GM21786 (cell line): ENCODE measurements around the gene TMEM218.

Source experiments
- ATAC-seq: cut with Tn5 transposase; IDR thresholded peaks from one replicate; pipeline ENCODE4 v1.9.1; 2021; ENCODE audit not compliant: unreplicated experiment

TMEM218 gene

GRCh38 chr11:125111343-125112207 is at the start of gene TMEM218:
TSS of gene TMEM218 (minus strand) at chr11:125111626. CDS start at chr11:125102241, 9,385 bp downstream.
- peak; percentile 98 for ATAC-seq

DNA sequence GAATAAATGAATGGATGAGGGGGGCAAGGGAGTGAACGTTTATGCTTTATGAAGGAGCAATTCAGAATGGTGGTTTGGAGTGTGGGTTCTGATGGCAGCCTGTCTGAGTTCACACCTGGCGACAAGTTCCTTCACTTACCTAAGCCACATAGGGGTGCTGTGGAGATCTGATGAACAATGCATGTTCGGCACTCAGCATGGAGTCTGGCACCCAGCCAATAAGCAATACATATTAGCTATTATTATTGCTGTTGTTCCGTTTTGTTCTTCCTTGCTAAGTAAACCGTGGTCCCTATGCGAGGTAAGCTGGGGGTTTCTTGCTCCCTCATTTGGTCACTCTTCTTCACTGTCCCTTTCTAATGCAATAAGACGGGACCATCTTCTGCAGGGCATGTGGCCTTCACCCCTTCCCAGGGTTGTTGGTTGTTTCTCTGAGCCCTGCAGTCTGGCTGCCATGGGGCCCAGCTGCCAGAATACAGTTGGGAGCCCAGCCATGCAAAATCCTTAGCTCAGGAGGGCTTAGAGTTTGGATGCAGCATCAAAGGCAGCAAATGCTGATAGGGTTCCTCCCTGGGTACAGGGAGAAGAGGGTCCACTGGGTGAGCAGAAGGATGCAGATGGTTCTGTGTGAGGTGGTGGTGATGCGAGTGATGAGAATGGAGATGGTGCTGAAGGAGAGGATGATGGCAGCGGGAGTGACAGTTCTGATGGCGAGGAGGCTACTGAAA is 46.7 kb upstream of the TMEM218 start:
- no peak for ATAC-seq

DNA sequence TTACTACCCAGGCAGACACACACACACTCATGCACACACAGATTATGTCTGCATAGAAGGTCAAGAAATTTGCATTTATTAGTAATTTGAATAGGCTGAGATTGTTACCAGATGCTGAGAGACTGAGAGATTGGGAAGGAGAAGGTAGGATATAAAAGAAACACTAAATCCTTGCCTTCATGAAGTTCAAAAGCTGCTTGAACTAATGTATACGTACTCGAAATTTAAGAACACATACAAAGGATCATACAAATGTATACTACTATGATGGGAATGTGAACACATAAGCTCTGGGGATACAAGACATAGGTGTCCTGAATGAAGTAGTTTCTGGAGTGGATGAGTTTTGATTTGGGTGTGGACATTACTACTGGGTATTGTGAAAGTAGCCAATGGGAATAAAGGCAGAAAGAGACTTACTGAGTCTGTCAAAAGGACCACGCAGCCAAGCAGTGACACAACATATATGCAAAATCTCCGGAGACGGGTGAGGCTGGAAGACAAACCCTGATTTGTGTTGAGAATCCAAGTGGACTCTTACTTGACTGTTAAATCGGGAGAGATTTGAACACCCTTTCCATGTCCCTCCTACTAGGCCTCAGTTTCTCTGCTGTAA is 45.8 kb upstream of the TMEM218 start:
- no peak for ATAC-seq

DNA sequence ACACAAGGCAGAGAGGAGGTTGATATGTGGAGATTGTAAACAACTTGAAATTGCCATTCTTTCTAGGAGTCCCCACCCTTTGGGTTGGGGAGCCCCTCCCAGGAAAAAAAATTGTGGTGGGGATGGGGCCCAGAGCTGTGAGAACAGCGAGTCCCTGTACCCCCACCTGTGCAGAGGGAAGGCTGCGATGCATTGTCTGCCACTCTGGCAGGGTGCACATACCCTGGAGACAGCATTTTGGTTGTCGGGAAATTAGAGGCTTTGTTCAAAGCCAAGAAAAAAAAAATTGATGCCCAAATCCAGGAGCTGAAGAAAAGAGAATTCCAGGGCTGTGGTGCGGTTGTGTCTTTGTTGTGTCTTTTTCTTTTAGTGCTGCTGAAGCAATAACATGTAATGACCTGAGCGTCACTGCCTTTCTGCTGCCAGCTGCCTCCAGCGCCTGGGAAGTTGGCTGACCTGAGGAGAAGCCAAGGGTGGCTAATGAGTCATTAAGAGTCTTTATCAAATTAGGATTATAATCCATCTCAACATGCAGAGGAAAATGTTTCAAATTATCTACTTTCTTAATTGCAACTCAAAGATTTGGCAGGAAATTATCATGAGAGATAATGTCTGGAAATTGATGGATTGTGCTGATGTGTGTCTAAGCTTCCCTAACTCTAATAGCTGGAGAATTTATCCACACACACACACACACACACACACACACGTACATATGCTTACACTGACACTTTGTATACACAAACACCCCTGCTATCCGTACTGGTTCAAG is 45.1 kb upstream of the TMEM218 start:
- ATAC-seq, result no peak

- no peak for ATAC-seq
Measured at GRCh38 chr11:125155767-125156166, 44.3 kb upstream of the TMEM218 start.

GRCh38 chr11:125155100-125155444 is 43.6 kb upstream of the TMEM218 start:
- ATAC-seq, result no peak

DNA sequence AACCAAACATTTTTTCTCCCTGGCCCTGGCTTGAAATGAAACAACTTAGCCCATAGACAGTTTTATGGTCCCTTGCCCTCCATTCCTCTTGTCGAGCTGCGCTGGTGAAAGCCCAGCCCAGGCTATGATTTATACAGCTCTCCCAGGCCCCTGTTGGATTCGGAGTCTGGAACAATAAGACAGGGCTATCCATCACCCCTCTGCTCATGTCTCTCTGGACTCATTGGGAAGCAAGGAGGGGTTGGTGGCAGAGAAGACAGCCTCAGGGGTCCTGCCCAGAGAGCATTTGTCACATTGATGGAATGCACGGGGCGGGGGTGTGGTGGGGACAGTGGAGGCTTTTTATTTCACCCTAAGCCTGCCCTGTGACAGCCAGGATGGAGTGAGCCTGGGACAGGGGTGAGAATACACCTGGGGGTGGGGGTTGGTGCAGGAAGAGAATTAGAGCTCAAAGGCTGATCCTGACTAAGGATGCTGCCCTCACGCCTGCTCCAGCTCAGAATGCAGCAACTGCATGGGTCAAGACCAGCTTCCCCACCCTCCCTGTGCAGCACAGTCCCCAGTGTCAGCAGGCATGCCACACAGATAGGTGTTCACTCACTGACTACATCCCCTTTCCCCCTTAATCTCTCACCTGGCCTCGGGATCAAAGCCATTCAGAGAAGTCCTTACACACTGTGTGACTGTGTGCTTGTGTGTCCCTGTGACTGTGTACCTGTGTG is 43.1 kb upstream of the TMEM218 start:
- ATAC-seq, result no peak

GRCh38 chr11:125153837-125154236 is 42.4 kb upstream of the TMEM218 start:
- no peak for ATAC-seq

GRCh38 chr11:125148743-125149142 is 37.3 kb upstream of the TMEM218 start:
- no peak for ATAC-seq

GRCh38 chr11:125148011-125148410 is 36.6 kb upstream of the TMEM218 start:
- no peak for ATAC-seq

- no peak for ATAC-seq
Measured at GRCh38 chr11:125147280-125147679, 35.9 kb upstream of the TMEM218 start.

GRCh38 chr11:125146232-125146631 is 34.8 kb upstream of the TMEM218 start:
- no peak for ATAC-seq

- ATAC-seq, result peak; percentile 76
Measured at GRCh38 chr11:125141686-125142535, 30.5 kb upstream of the TMEM218 start.

GRCh38 chr11:125141178-125141577 is 29.8 kb upstream of the TMEM218 start:
- no peak for ATAC-seq

DNA sequence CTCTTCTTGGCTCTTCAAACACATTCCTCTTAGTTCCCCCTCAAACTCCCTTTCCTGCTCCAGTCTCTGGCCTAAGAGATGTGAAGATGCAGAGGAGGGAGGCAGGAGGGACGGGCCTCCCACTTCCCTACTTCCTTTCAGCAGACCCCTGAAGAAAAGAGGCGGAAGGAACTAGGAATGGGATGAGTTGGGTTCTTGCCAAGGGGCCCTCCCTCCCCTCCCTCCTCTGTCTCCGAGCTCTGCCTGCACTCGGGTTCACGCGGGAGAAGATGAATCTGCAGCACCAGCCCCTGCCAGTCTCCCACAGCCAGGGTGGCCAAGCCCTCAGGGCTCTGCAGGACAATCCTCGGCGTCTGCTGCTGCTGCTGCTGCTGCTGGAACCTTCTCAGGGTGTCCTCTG is 28.8 kb upstream of the TMEM218 start:
- no peak for ATAC-seq

GRCh38 chr11:125139778-125140177 is 28.4 kb upstream of the TMEM218 start:
- ATAC-seq, result no peak

DNA sequence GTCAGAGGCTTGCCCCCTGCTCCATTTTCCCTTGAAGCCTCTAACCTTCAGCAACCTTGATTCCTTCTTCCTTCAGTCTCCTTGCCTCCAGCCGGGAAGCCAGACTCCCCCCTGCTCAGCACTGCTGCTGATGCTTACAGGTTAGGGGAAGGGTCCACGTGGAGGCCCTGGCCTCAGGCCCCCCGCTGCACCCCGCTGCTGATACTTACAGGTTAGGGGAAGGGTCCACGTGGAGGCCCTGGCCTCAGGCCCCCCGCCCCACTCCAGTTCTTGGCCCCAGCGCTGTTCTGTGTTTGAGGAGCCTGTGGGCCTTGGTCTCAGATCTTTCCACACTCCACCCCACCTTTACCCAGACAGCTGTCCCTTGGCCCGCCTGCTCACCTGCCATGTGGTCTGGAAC is 27.5 kb upstream of the TMEM218 start:
- no peak for ATAC-seq

GRCh38 chr11:125136001-125136400 is 24.6 kb upstream of the TMEM218 start:
- no peak for ATAC-seq

- no peak for ATAC-seq
Measured at GRCh38 chr11:125132596-125132995, 21.2 kb upstream of the TMEM218 start.

DNA sequence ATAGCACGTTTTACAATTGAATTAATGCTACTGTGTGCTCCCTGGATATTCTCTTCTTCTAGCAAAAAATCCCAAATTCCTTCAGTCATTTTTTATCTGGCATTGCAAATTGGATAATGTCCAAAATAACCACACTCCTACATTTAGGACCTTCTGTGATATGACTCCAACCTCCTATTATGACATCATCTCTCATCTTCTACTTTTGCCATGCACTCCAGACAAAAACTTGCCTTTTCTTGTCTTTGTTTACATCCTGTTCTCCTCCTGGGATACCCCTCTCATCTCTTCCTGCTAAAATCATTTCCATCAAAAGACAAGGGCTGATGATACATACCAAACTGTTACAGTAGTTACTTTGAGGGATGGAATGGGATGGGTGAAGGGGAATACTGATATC is 20.6 kb upstream of the TMEM218 start:
- ATAC-seq, result no peak
